ENCODE data around the gene F2RL3. TPM values are rescaled to one million over a fixed set of nuclear protein-coding genes. Genes with fewer than 3 reads are reported as not detected.

F2RL3 gene
- total RNA-seq, 2 donors from 2014 or later, result 5.9 to 6.4 TPM

GRCh38 chr19:16940626-16941025 lies 51.8 kb downstream of the F2RL3 start:
- no peaks in the 10 kb centered on the region for H3K36me3 ChIP-seq
- H3K4me3 ChIP-seq, result no peak overlapping the region
- no peaks in the 10 kb centered on the region for H3K27me3 ChIP-seq
- no peak overlapping the region for H3K27ac ChIP-seq
- DNase-seq (ENCODE audit: low spot score), result no peak
- peaks cover 0 to 2% of the 10 kb centered on the region in 2 donors for H3K9me3 ChIP-seq
- TF ChIP-seq CTCF (IDR thresholded peaks at IDR 0.05), result no peak
- peaks cover 0 to 14% of the 10 kb centered on the region in 2 donors for H3K4me1 ChIP-seq

Other genes starting within 250 kb of the F2RL3 start
- gene SMIM7, start 228.9 kb upstream of the F2RL3 start, total RNA-seq, result 10 to 100 TPM; 50.9 to 56.7 TPM
- 10 to 100 TPM; 12.1 to 14.5 TPM for gene TMEM38A, start 227.9 kb upstream of the F2RL3 start, total RNA-seq
- under 1 TPM in 1 of 2 donors, not detected in 1; 0.07 TPM for gene NWD1, start 169.2 kb upstream of the F2RL3 start, total RNA-seq
- 10 to 100 TPM; 15.4 to 17.9 TPM for gene SIN3B, start 59.6 kb upstream of the F2RL3 start, total RNA-seq
- 10 to 100 TPM in 1 of 2 donors, 1 to 10 TPM in 1; 5.5 to 21.4 TPM for gene CPAMD8, start 137.8 kb downstream of the F2RL3 start, total RNA-seq
- gene HAUS8, start 186.5 kb downstream of the F2RL3 start, total RNA-seq, result 1 to 10 TPM; 2.5 to 5.0 TPM
- gene MYO9B, start 186.8 kb downstream of the F2RL3 start, total RNA-seq, result 10 to 100 TPM; 25.4 to 40.8 TPM

Data from right atrium auricular region (tissue), 2 donors.